HepG2 (cell line): Measurements from ENCODE around the gene BPIFA1. TPM values are rescaled to one million over a fixed set of nuclear protein-coding genes. Genes with fewer than 3 reads are reported as not detected.

Experiments used
- GPN1 ChIP-seq: sonication (generic); formaldehyde crosslinking; IDR thresholded peaks from 2 replicates; pipeline ENCODE4 v1.5.1; 2020; ENCODE audit warnings: missing genetic modification reagents, borderline replicate concordance
- NCOR1 ChIP-seq: fragments of 200-600 bp; sonication (generic); IDR thresholded peaks from 2 replicates; pipeline ENCODE4 v1.7.0; 2017; ENCODE audit warnings: antibody characterized with exemption, low read length, borderline replicate concordance
- PATZ1 ChIP-seq: sonication (generic); formaldehyde crosslinking; IDR thresholded peaks from 2 replicates; pipeline ENCODE4 v1.4.0; 2020; ENCODE audit warnings: missing genetic modification reagents
- PAXIP1 ChIP-seq: sonication (generic); formaldehyde crosslinking; conservative IDR thresholded peaks from 2 replicates; pipeline ENCODE4 v1.4.0; 2020; ENCODE audit warnings: mild to moderate bottlenecking, missing genetic modification reagents, moderate library complexity
- POLR2AphosphoS5 ChIP-seq: IDR thresholded peaks from 2 replicates; pipeline ENCODE4 v1.6.1; 2012; ENCODE audit warnings: low read depth, low read length
- PREB ChIP-seq: sonication (generic); formaldehyde crosslinking; IDR thresholded peaks from 2 replicates; pipeline ENCODE4 v1.4.0; 2020; ENCODE audit warnings: missing genetic modification reagents
- SP1 ChIP-seq, 2 experiments: fragments of 450-650 bp in 1 of 2; sonication (generic) in 1 of 2; formaldehyde crosslinking in 1 of 2; IDR thresholded peaks; 2 replicates each; pipeline versions ENCODE4 v1.4.0 to v1.6.1; 2016 to 2020; ENCODE audit warnings: missing genetic modification reagents in 1 of 2
- U2AF1 ChIP-seq: fragments of 200-400 bp; formaldehyde crosslinking; optimal IDR thresholded peaks from 2 replicates; pipeline ENCODE3; 2017; ENCODE audit warnings: mild to moderate bottlenecking, low read depth, low read length
- ZNF230 ChIP-seq: sonication (generic); formaldehyde crosslinking; IDR thresholded peaks from 2 replicates; pipeline ENCODE4 v1.4.0; 2020; ENCODE audit warnings: mild to moderate bottlenecking, missing genetic modification reagents
- polyA plus RNA-seq, 8 experiments: library from polyadenylated mRNA; depleted of rRNA in 3 of 8; stranded (reverse) in 7 of 8; unstranded in 1 of 8; fragments of >200 nt; fragmentation: Illumina TruSeq in 4 of 8; extraction: Trizol in 4 of 8; gene quantifications; 2 replicates each; pipeline versions ENCODE4 v1.2.1 to v1.2.3, GENCODE V29; 2011 to 2016; ENCODE audit warnings: low read depth in 4 of 8, missing spikeins in 1 of 8, mixed read lengths in 1 of 8; ENCODE audit not compliant: insufficient read depth in 1 of 8
- total RNA-seq, 5 experiments: library from RNA; depleted of rRNA; stranded (reverse); fragments of >200 nt; fragmentation: Illumina TruSeq; extraction: Trizol; gene quantifications; 2 replicates each; pipeline ENCODE4 v1.2.3, GENCODE V29; 2016; ENCODE audit warnings: low read depth in 1 of 5

The BPIFA1 gene
- total and polyA plus RNA-seq, 2 of the 13 experiments (the other 11 are each of a cell fraction or from before 2014, with no cell fraction given): not detected

GRCh38 chr20:33280000-33280680 is 44.3 kb downstream of the BPIFA1 start (continued):
- TF ChIP-seq PATZ1: 0 out of 2 replicates have a peak, but pooled peaks have one; percentile 7
- no peak for TF ChIP-seq SP1 (IDR thresholded peaks at IDR 0.05)
- 0 out of 2 replicates have a peak, but pooled peaks have one; percentile 12 for TF ChIP-seq SP1 (CRISPR knock-in tag; IDR thresholded peaks at IDR 0.05)
- peak; percentile 51; the same call in 1 of the 2 replicates for TF ChIP-seq NCOR1
- 0 out of 2 replicates have a peak, but pooled peaks have one; percentile 62 for TF ChIP-seq ZNF230 (CRISPR knock-in tag)
- no peak for TF ChIP-seq POLR2AphosphoS5
- no peak for TF ChIP-seq PREB (CRISPR knock-in tag)
- TF ChIP-seq GPN1 (CRISPR knock-in tag): no peak
- peak; percentile 33 for TF ChIP-seq U2AF1
- peak; percentile 80 for TF ChIP-seq PAXIP1
